Measurements from ENCODE around the gene RSPO1.

DNA sequence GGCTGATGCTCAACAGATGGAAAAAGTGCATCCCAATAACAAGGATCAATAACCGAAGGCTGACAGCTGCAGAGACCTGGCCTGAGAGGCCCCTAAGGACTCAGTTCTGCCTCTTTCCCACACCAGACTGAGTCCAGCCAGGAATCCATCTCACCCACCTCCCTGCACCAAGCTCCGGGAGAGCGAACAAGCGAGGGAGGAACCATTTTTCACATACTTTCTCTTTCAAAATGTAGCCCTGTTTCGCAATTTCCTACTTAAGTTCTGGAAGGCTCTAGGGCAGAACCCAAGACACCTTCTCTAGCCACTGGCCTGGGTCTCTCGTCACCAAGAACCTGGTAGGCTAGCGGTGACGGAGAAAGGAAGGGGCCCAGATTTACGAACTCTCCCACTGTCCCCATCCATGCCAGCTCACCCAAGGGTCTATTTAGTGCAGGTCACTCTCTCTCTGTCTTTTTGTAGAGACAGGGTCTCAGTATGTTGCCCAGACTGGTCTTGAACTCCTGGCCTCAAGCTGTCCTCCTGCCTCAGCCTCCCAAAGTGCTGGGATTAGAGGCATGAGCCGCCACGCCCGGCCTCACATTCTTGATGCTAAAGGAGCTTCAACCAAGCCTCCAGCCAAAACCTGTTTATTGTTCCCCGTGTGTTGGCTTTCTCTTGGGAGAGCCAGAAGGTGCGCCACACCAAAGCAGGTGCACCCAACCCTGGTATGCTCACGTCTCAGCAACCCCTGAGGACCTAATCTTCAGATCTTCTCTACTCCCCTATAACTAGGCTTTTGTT is 28.0 kb downstream of the RSPO1 start:
- TF ChIP-seq POLR2A (IDR thresholded peaks at IDR 0.05): no peak
- TF ChIP-seq, protein P1, sequence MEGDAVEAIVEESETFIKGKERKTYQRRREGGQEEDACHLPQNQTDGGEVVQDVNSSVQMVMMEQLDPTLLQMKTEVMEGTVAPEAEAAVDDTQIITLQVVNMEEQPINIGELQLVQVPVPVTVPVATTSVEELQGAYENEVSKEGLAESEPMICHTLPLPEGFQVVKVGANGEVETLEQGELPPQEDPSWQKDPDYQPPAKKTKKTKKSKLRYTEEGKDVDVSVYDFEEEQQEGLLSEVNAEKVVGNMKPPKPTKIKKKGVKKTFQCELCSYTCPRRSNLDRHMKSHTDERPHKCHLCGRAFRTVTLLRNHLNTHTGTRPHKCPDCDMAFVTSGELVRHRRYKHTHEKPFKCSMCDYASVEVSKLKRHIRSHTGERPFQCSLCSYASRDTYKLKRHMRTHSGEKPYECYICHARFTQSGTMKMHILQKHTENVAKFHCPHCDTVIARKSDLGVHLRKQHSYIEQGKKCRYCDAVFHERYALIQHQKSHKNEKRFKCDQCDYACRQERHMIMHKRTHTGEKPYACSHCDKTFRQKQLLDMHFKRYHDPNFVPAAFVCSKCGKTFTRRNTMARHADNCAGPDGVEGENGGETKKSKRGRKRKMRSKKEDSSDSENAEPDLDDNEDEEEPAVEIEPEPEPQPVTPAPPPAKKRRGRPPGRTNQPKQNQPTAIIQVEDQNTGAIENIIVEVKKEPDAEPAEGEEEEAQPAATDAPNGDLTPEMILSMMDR (IDR thresholded peaks at IDR 0.05): no peak

Data from testis (tissue), 2 donors.